ENCODE data around the gene SLC8A1. TPM values are rescaled to one million over a fixed set of nuclear protein-coding genes. Genes with fewer than 3 reads are reported as not detected.

Gene SLC8A1
- total RNA-seq, 4 donors from 2014 or later = 1.3 to 3.8 (median 2.4) TPM

DNA sequence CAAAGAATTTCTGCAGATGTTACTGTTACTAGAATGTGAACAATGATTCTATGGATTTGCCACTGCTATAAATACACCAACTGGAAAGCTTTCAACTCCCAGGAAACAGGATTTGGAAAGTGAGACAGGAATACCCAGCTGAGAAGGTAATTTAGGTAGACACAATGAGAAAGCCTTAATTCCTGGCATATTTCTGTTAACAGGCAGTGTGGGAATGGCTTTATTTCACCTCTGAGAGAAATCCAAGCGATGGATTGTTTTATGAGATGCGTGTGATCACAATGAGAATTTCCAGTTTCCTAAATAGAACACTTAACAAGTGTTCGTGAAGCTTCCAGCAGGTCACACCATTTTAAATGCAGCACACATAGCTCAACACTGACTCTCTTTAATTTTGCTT lies 133.0 kb downstream of the SLC8A1 start:
- no peak overlapping the region for H3K27ac ChIP-seq

DNA sequence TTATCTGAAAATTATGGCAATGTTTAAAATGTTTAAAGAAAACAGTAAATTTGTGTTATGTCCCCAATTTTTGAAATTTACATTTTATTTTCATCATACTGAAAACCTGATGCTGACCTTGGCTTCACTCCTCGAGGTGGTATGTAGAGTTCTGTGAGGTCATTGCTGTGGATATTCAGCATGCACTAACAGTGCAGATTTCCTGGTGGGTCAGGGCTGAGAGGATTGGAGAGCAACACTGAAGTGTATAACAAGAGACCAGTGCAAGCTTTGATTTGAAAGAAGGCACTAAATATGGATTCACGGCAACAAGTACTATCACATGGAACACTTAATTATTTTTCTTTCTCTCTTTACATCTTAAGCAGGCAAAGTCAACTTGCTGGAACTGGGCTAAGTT lies 134.1 kb downstream of the SLC8A1 start:
- DNase-seq = no peak
- TF ChIP-seq, protein P1, sequence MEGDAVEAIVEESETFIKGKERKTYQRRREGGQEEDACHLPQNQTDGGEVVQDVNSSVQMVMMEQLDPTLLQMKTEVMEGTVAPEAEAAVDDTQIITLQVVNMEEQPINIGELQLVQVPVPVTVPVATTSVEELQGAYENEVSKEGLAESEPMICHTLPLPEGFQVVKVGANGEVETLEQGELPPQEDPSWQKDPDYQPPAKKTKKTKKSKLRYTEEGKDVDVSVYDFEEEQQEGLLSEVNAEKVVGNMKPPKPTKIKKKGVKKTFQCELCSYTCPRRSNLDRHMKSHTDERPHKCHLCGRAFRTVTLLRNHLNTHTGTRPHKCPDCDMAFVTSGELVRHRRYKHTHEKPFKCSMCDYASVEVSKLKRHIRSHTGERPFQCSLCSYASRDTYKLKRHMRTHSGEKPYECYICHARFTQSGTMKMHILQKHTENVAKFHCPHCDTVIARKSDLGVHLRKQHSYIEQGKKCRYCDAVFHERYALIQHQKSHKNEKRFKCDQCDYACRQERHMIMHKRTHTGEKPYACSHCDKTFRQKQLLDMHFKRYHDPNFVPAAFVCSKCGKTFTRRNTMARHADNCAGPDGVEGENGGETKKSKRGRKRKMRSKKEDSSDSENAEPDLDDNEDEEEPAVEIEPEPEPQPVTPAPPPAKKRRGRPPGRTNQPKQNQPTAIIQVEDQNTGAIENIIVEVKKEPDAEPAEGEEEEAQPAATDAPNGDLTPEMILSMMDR (IDR thresholded peaks at IDR 0.05 in 4 of 5, conservative IDR thresholded peaks at IDR 0.05 in 1 of 5) = no peak
- TF ChIP-seq POLR2A (IDR thresholded peaks at IDR 0.05) = no peak
- H3K4me3 ChIP-seq = no peak overlapping the region
- peaks cover 0 to 4% (median 0%) of the 10 kb centered on the region in 3 donors for H3K9me3 ChIP-seq
- ATAC-seq = no peak
- in situ Hi-C loops (cut with MboI; ENCODE audit: low sequenced_read_pairs in 4 of 4) = loop anchor here in 1 of 4 donors (25.0 kb wide), 1 partner anchor 870 kb away; no protein-coding TSS in a partner anchor
- intact Hi-C loops (cut with DNase I; ENCODE audit: low total_unique reads) = no loop called here
- H3K27ac ChIP-seq = no peak overlapping the region
- no peaks in the 10 kb centered on the region for H3K27me3 ChIP-seq
- H3K4me1 ChIP-seq = no peaks in the 10 kb centered on the region
- no peaks in the 10 kb centered on the region for H3K36me3 ChIP-seq

More for the DNA sequence above, 133.0 kb downstream of the SLC8A1 start:
- DNase-seq (no peak), ATAC-seq (no peak)
- in situ Hi-C loops (cut with MboI; ENCODE audit: low sequenced_read_pairs in 4 of 4) (loop anchor here in 1 of 4 donors (25.0 kb wide), 1 partner anchor 868 kb away; no protein-coding TSS in a partner anchor), intact Hi-C loops (cut with DNase I; ENCODE audit: low total_unique reads) (no loop called here)
- Histone ChIP-seq H3K4me1 (no peaks in the 10 kb centered on the region), H3K4me3 (no peak overlapping the region), H3K27me3 (no peaks in the 10 kb centered on the region), H3K36me3 (no peaks in the 10 kb centered on the region), H3K9me3 (peaks cover 0 to 4% (median 0%) of the 10 kb centered on the region in 3 donors)
- TF ChIP-seq, protein P1 (IDR thresholded peaks at IDR 0.05 in 4 of 5, conservative IDR thresholded peaks at IDR 0.05 in 1 of 5) = no peak
- no peak for TF ChIP-seq POLR2A (IDR thresholded peaks at IDR 0.05)

GRCh38 chr2:40317046-40317445 lies 134.8 kb downstream of the SLC8A1 start:
- H3K27me3 ChIP-seq = no peaks in the 10 kb centered on the region
- no peak overlapping the region for H3K4me3 ChIP-seq
- H3K27ac ChIP-seq = no peak overlapping the region
- ATAC-seq = no peak
- intact Hi-C loops (cut with DNase I; ENCODE audit: low total_unique reads) = no loop called here
- no peak for TF ChIP-seq POLR2A (IDR thresholded peaks at IDR 0.05)
- TF ChIP-seq, protein P1 (IDR thresholded peaks at IDR 0.05 in 4 of 5, conservative IDR thresholded peaks at IDR 0.05 in 1 of 5) = no peak
- no peaks in the 10 kb centered on the region for H3K36me3 ChIP-seq
- in situ Hi-C loops (cut with MboI; ENCODE audit: low sequenced_read_pairs in 4 of 4) = loop anchor here in 1 of 4 donors (25.0 kb wide), 1 partner anchor 870 kb away; no protein-coding TSS in a partner anchor
- peaks cover 0 to 4% (median 0%) of the 10 kb centered on the region in 3 donors for H3K9me3 ChIP-seq
- H3K4me1 ChIP-seq = no peaks in the 10 kb centered on the region
- DNase-seq = no peak

DNA sequence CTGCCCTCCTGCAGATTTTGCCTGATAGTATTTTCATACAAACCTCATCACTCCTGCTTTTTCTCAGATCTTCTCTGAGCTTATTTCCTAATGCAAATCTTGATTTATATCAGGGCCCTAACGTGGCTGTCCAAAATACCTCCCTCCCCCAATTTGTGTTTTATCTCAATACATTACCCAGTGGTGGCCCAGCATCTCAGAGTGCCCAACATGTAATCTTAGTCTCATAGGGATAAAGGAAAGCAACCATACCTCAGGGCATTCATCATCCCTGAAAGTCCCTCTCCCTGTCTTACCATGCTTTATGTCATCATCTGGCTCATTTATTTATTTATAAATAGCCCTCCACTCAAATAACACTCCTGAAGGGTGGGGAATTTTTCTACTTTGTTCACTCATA lies 135.3 kb downstream of the SLC8A1 start:
- DNase-seq (no peak), ATAC-seq (no peak)
- H3K9me3 ChIP-seq = peaks cover 0 to 4% (median 0%) of the 10 kb centered on the region in 3 donors
- H3K4me3 ChIP-seq = no peak overlapping the region
- H3K36me3 ChIP-seq = no peaks in the 10 kb centered on the region
- H3K27ac ChIP-seq = no peak overlapping the region
- H3K4me1 ChIP-seq = no peaks in the 10 kb centered on the region
- no peaks in the 10 kb centered on the region for H3K27me3 ChIP-seq
- intact Hi-C loops (cut with DNase I; ENCODE audit: low total_unique reads) (no loop called here), in situ Hi-C loops (cut with MboI; ENCODE audit: low sequenced_read_pairs in 4 of 4) (loop anchor here in 1 of 4 donors (25.0 kb wide), 1 partner anchor 871 kb away; no protein-coding TSS in a partner anchor)
- no peak for TF ChIP-seq POLR2A (IDR thresholded peaks at IDR 0.05)
- TF ChIP-seq, protein P1 (IDR thresholded peaks at IDR 0.05 in 4 of 5, conservative IDR thresholded peaks at IDR 0.05 in 1 of 5) = no peak

DNA sequence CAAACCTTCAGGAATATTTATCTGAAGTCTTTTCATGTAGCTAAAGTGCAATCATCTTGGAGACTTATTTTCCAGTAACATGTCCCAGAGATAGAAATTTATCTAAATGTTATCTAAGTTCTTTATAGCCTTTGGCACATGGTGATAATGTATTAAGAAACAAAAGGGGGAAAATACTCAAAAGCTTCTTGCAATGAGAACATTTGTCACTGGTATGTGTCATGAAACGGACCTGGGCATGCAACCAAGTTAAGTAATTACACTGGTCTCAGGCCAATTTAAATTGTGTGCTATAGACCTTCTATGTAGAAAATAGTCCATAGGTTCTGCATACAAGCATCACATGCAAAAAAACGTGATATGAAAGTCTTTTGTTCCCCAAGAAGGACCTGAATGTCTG lies 136.2 kb downstream of the SLC8A1 start:
- no peak overlapping the region for H3K4me3 ChIP-seq
- no peak overlapping the region for H3K27ac ChIP-seq
- H3K4me1 ChIP-seq = no peaks in the 10 kb centered on the region
- in situ Hi-C loops (cut with MboI; ENCODE audit: low sequenced_read_pairs in 4 of 4) = loop anchor here in 1 of 4 donors (25.0 kb wide), 1 partner anchor 872 kb away; no protein-coding TSS in a partner anchor
- peaks cover 0 to 4% (median 0%) of the 10 kb centered on the region in 3 donors for H3K9me3 ChIP-seq
- ATAC-seq = no peak
- intact Hi-C loops (cut with DNase I; ENCODE audit: low total_unique reads) = no loop called here
- no peaks in the 10 kb centered on the region for H3K27me3 ChIP-seq
- TF ChIP-seq, protein P1 (IDR thresholded peaks at IDR 0.05 in 4 of 5, conservative IDR thresholded peaks at IDR 0.05 in 1 of 5) = no peak
- no peak for TF ChIP-seq POLR2A (IDR thresholded peaks at IDR 0.05)
- H3K36me3 ChIP-seq = no peaks in the 10 kb centered on the region
- DNase-seq = no peak
